Stimulated activated naive CD8-positive, alpha-beta T cell treated with anti-CD3 and anti-CD28 coated beads, Interleukin-15, amount 100 ng/mL, for 72 hours (primary cell): ENCODE measurements around the gene CTR9.

ENCODE experiments used
- ATAC-seq: fragments of 150-1000 bp; cut with Tn5 transposase; 2 replicates; pipeline ENCODE4 v1.10.0; 2021; ENCODE audit warnings: mild to moderate bottlenecking, moderate library complexity
- DNase-seq, 2 donors: peaks; one replicate each; pipeline ENCODE4 v3.0.0; 2021 to 2022
- H3K27ac Mint-ChIP-seq, 2 donors: one replicate each; pipeline ENCODE4 v1.8.0; 2022; ENCODE audit warnings: mild to moderate bottlenecking in 2 of 2, mixed read lengths in 2 of 2, moderate library complexity in 2 of 2
- H3K27me3 Mint-ChIP-seq: one replicate; pipeline ENCODE4 v1.8.0; 2022; ENCODE audit warnings: mixed read lengths
- H3K4me1 Mint-ChIP-seq: one replicate; pipeline ENCODE4 v1.8.0; 2022; ENCODE audit warnings: mild to moderate bottlenecking, mixed read lengths
- H3K4me3 Mint-ChIP-seq, 2 donors: one replicate each; pipeline ENCODE4 v1.8.0; 2022; ENCODE audit warnings: mild to moderate bottlenecking in 2 of 2, mixed read lengths in 2 of 2, moderate library complexity in 1 of 2
- H3K9me3 Mint-ChIP-seq, 2 donors: one replicate each; pipeline ENCODE4 v1.8.0; 2022; ENCODE audit warnings: mixed read lengths in 2 of 2

Gene CTR9

DNA sequence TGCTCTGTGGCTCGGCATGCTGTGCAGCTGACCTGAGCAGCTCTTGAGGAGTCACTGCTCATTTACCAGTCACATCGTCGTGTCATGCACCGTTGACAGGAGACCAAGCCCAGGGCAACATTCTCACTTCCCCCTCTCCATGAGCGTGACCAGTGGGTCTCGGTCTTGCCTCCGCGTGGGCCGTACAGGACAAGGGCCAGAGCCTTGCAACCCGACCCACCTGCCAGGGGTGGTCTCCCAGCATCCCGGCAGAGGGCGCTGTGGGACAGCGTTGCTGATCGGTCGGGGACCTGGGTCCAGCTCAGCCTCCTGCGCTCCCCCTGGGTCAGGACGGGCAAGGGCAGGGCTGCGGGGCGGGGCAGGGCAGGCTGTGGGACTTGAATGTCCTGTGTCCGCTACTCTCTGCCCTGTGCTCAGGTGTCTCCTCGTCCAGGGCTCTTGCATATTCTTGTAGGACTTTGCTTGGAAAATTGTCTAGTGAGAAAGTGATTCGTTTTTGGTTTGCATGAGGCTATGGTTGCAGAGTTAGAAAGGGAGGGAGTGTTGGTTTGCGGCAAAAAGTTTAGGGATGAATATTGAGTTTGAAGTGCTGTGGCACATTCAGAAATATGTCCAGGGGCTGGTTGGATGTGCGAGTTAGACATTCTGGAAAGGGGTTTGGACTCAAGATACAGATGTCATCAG is 41.5 kb downstream of the CTR9 start:
- ATAC-seq, result peak; percentile 94
- H3K4me1 Mint-ChIP-seq, result peaks cover 30% of the 10 kb centered on the region
- DNase-seq, result peak; percentile 84 to 86
- H3K9me3 Mint-ChIP-seq, result no peaks in the 10 kb centered on the region
- H3K4me3 Mint-ChIP-seq, result peak overlapping the region; percentile 1 to 24
- H3K27ac Mint-ChIP-seq, result peak overlapping the region in 1 of 2 donors; percentile 3
- H3K27me3 Mint-ChIP-seq, result peaks cover 9% of the 10 kb centered on the region

DNA sequence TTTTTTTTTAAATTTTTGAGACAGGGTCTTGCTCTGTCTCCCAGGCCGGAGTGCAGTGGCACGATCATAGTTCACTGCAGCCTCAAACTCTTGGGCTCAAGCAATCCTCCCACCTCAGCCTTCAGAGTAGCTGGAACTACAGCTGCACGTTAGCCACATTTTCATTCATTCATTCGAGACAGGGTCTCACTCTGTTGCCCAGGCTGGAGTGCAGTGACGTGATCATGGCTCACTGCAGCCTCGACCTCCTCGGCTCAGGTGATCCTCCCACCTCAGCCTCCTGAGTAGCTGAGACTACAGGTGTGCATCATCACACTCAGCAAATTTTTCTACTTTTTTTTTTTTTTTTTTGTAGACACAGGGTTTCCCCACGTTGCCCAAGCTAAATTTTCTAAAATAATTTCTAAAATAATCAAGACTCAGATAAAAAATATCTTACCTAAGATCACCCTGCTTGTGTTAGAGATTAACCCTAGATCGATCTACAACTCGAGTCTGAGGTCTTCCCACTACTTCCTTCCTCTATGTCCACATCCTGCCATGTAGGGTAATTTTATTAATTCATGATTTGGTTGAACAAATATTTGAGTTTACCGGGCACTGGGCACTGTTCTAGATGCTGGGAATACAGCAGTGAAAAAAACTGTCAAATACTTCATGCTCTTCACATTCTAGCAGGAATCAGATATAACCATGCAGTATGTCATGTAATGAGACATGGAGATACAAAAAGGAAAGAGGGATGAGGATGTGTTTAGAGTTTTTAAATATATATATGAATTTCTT is 42.6 kb downstream of the CTR9 start:
- DNase-seq (no peak), ATAC-seq (no peak)
- Mint-ChIP-seq H3K27me3 (peaks cover 9% of the 10 kb centered on the region), H3K4me3 (no peak overlapping the region), H3K9me3 (no peaks in the 10 kb centered on the region), H3K27ac (no peak overlapping the region), H3K4me1 (peaks cover 41% of the 10 kb centered on the region)

DNA sequence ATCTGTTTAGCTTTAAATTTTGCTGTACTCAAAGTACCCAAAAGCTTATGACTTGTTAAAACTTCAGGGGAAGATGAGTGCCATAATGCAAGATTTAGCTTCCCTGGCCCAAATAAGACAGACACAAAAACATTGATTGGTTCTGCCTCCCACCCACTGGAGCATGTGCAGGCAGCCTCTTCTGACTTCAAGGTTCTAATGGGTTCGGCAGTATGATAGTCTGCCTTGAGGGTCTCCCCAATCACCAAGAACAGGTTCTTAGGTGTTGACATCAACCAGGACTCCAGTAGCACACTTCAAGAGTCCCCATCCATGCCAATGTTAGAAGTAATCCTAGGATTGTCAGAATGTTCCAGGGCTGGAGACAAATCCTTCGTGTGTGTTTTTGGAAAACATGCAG is 45.1 kb downstream of the CTR9 start:
- Mint-ChIP-seq H3K27me3 (peaks cover 9% of the 10 kb centered on the region), H3K27ac (peak overlapping the region in 1 of 2 donors; percentile 38), H3K4me1 (peaks cover 66% of the 10 kb centered on the region), H3K9me3 (no peaks in the 10 kb centered on the region), H3K4me3 (no peak overlapping the region)
- DNase-seq (no peak), ATAC-seq (no peak)

DNA sequence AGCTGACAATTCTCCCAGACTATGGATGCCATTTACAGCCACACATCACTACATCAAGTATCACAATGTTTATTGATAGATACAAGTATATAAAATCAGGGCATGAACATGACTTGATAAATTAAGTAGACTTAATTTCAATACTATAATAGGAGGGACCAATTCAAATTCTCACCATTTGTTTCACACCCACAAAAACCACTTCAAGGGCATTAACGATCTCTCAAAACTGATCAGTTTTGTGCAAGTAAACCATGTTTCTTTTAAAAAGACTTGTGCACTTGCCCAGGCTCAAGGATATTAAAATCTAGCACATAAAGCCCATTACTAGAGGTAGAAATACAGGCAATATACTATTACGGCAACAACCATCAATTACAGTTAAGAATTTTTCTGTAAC is 46.0 kb downstream of the CTR9 start:
- Mint-ChIP-seq H3K27me3 (peaks cover 9% of the 10 kb centered on the region), H3K27ac (no peak overlapping the region)

DNA sequence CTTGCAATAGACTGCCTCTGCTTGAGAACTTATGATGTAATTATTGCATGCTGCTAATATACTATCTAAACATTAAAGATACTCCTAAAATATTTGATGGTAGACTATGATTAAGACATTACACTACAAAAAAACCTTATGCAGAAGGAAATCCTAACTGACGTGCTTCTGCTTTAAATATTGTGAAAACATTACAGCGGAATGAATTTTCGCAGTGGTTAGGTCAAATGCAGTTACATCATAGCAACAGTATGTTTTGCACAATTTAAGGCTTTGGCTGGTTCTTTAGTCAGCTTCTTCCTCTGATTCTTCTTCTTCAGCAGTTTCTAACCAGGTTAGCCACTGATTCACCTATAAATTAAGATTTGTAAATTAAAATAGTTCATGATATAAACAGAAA is 46.5 kb downstream of the CTR9 start:
- DNase-seq (no peak), ATAC-seq (no peak)
- Mint-ChIP-seq H3K9me3 (no peaks in the 10 kb centered on the region), H3K27me3 (peaks cover 7% of the 10 kb centered on the region), H3K4me1 (peaks cover 74% of the 10 kb centered on the region), H3K27ac (no peak overlapping the region), H3K4me3 (no peak overlapping the region)

More for the DNA sequence above, 46.0 kb downstream of the CTR9 start:
- no peak for DNase-seq
- no peak for ATAC-seq
- H3K9me3 Mint-ChIP-seq, result no peaks in the 10 kb centered on the region
- no peak overlapping the region for H3K4me3 Mint-ChIP-seq
- H3K4me1 Mint-ChIP-seq, result peaks cover 74% of the 10 kb centered on the region

DNA sequence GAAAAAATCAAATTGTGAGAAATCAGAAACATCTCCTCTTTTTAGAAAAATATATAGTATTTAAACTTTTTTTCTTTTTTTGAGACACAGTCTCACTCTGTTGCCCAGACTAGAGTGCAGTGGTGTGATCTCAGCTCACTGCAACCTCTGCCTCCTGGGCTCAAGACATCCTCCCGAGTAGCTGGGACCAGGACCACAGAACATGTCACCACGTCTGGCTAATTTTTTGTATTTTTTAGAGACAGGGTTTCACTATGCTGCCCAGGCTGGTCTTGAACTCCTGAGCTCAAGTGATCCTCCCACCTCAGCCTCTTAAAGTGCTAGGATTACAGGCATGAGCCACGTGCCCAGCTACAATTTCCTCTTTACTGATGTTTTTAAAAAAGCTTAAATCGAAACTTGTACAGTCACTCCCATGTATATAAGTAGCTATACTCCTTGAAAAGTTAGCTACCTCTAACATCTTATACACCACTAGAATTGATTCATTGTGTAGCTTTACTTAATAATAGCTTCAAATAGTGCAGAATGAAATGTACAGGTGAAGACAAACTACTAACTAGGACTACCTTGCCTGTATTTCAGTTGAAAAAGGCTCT is 47.4 kb downstream of the CTR9 start:
- ATAC-seq (no peak), DNase-seq (no peak)
- no peaks in the 10 kb centered on the region for H3K27me3 Mint-ChIP-seq
- peak overlapping the region in 1 of 2 donors; percentile 42 for H3K27ac Mint-ChIP-seq
- H3K9me3 Mint-ChIP-seq, result no peaks in the 10 kb centered on the region
- peaks cover 75% of the 10 kb centered on the region for H3K4me1 Mint-ChIP-seq
- peak overlapping the region in 1 of 2 donors; percentile 44 for H3K4me3 Mint-ChIP-seq

DNA sequence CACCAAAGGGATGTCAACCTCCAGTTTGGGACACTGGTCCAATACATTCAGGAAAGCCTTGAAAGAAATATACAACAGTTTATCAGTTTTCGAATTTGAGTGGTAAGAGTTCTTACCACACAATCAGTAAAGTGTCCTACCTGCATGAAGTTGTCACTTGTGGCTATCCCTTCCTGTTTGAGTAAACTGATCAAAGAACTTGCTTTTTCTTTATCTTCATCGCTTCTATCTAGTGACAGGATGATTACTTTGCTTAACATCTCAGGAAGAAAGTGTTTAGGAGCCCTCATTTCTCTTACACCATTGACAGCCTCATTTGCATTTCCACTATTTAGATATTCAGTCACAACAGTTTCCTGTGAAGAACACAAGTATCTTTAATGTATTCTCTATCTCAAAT is 49.2 kb downstream of the CTR9 start:
- peak overlapping the region in 1 of 2 donors; percentile 26 for H3K4me3 Mint-ChIP-seq
- H3K27ac Mint-ChIP-seq, result peak overlapping the region; percentile 38 to 80
- ATAC-seq (no peak), DNase-seq (no peak)
- H3K27me3 Mint-ChIP-seq, result no peaks in the 10 kb centered on the region
- no peaks in the 10 kb centered on the region for H3K9me3 Mint-ChIP-seq
- peaks cover 88% of the 10 kb centered on the region for H3K4me1 Mint-ChIP-seq

DNA sequence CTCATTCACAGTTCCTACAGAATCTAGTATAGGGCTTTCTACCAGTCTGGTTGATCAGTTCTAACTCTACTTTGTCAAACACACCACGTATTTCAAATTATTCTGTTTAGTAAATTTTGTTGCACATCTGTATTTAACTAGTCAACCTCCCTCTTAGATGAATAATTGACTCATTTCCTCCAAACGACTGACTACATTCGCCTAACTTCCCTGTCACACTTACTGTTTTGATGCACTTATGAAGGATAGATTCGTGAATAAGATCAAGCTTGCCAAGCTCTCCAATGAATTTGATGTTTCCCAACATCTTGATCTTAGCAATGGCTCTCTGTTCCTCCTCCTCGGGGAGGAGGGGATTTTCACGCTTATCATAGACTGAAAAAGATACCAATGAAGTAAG is 52.6 kb downstream of the CTR9 start:
- Mint-ChIP-seq H3K9me3 (no peaks in the 10 kb centered on the region), H3K4me1 (peaks cover 92% of the 10 kb centered on the region), H3K27ac (peak overlapping the region; percentile 6 to 57), H3K27me3 (no peaks in the 10 kb centered on the region), H3K4me3 (peak overlapping the region in 1 of 2 donors; percentile 40)
- DNase-seq (no peak), ATAC-seq (no peak)

DNA sequence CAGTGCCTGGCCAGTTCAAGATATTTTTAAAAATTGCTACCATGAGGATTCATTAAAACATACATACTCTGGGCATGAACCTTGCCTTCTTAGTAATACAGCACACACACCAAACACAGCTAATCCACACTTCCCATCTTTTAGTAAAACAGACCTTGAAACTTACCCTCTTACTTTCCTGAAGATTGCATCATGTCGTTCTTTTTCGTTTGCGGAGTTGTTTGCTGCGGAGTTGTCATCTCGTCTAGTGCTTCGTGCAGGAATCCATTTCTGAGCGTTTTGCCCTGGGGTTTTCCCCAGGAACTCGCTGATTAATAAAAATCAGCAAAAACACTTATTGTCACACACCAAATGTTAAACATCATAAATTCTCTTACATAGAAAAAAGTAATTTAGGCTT is 54.7 kb downstream of the CTR9 start:
- ATAC-seq, result no peak
- DNase-seq, result no peak
- H3K4me1 Mint-ChIP-seq, result peaks cover 86% of the 10 kb centered on the region
- no peaks in the 10 kb centered on the region for H3K27me3 Mint-ChIP-seq
- H3K27ac Mint-ChIP-seq, result peak overlapping the region; percentile 61 to 66
- no peaks in the 10 kb centered on the region for H3K9me3 Mint-ChIP-seq
- H3K4me3 Mint-ChIP-seq, result peak overlapping the region; percentile 95 to 96

DNA sequence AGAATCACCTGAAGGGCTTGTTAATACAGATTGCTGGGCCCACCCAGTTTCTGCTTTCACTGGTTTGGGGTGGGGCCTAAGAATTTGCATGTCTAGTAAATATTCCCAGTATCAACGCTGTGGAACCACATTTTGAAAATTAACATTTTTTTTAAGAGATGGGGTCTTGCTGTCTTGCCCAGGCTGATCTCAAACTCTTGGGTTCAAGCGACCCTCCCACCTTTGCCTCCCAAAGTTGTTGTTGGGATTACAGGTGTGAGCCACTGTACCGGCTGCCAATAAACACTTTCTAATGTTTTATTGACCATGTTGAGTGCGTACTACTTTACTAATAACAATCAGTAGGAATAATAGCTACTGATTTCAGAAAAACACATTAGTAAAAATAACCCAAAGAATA is 55.2 kb downstream of the CTR9 start:
- H3K4me3 Mint-ChIP-seq, result peak overlapping the region; percentile 95 to 96
- H3K4me1 Mint-ChIP-seq, result peaks cover 82% of the 10 kb centered on the region
- no peak for ATAC-seq
- H3K9me3 Mint-ChIP-seq, result no peaks in the 10 kb centered on the region
- H3K27me3 Mint-ChIP-seq, result no peaks in the 10 kb centered on the region
- H3K27ac Mint-ChIP-seq, result peak overlapping the region; percentile 66 to 100
- no peak for DNase-seq

DNA sequence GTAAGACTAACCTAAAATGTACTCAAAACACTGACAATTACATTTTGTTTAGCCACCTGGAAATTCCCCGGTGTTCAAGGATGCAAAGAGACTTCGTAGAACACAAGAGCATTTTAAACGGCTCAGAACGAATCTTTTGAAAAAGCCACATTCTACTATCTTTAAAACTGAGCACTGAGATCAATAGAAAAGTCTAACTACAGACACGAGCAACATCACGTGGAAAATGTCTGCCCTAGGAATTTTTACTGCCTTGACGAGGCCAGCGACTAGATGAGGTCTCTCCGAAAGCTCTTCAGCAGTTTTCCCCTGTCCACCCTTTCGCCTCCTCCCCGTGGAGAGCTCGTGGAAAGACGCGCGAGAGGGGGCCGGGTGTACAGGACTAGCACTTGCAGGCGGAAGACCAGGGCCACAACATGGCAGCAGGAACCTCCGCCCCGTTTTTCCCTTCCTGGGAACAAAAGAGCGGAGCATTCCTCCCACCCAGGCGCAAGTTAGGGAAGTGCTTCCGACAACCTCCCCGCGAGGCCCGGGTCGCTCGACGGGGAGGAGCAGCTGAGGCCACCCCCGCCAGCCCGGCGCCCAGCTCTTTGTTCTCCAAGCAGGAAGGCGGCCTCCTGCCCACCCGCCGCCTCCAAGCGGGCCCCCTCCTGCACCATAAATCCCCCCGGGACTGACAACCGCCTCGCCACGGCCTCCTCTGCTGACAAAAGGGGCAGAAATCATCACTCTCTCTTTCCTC is 56.6 kb downstream of the CTR9 start:
- peaks cover 68% of the 10 kb centered on the region for H3K4me1 Mint-ChIP-seq
- ATAC-seq (peak; percentile 1), DNase-seq (peak; percentile 52 to 57)
- H3K27ac Mint-ChIP-seq, result peak overlapping the region; percentile 99 to 100
- no peaks in the 10 kb centered on the region for H3K9me3 Mint-ChIP-seq
- peaks cover 8% of the 10 kb centered on the region for H3K27me3 Mint-ChIP-seq
- peak overlapping the region; percentile 95 to 96 for H3K4me3 Mint-ChIP-seq

DNA sequence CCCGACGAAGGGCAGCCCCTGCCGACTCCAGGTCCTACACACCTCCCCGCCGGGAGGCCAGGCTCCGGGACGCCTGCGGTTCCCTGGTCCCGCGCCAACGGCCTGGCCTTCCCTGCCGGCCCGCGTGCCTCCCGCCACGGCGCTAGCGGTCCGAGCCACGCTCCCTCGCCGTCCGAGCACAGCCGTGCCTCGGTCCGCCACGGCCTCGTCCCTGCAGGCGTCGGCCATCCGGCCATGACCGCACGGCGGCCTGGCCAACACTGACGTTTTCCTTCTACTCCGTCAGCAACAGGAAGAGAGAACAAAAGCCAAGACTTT is 57.1 kb downstream of the CTR9 start:
- peaks cover 66% of the 10 kb centered on the region for H3K4me1 Mint-ChIP-seq
- DNase-seq (no peak), ATAC-seq (peak; percentile 5)
- peak overlapping the region; percentile 95 to 96 for H3K4me3 Mint-ChIP-seq
- H3K9me3 Mint-ChIP-seq, result no peaks in the 10 kb centered on the region
- peaks cover 13% of the 10 kb centered on the region for H3K27me3 Mint-ChIP-seq
- peak overlapping the region; percentile 99 to 100 for H3K27ac Mint-ChIP-seq

DNA sequence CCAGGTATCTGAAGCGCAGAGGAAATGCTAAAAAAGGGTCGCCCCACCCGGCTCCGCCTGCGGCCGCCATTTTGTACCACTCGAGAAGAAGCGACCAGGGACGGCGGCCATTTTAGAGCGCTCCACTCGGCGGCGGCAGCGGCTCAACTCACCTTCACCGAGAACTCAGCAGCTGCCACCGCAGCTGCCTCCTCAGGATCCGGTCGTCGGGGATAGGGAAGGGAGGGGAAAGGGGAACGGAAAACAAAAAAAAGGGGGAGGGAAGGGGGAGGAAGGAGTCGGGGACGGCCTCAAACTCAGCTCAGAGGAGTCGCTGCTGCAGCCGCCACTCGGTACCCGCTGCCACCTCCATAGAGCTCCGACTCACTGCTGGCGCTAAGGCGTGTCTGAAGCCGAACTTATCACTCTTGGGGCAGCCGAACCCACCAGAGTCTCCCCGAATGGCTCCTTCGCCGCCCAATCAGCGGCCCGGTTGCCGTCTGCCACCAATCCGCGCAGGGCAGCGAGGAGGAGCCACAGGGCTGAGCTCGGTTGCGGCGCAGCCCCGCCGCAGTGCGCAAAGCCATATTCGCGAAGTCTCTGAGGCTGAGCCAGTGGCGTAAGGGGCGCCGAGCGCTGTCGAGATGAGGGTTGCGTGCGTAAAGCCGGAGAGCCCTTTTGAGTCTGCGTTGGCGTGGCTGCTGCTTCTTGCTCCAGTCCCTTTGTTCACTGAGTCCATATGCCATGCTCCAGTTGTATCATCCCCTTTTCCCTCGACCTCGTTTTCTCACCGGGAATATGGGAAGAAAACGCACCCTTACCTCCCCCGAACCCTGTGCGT is 57.7 kb downstream of the CTR9 start, which contains the start of gene EIF4G2:
Gene EIF4G2 (minus strand): TSS at position 374 of the 820 bp plus-strand sequence.
- ATAC-seq (peak; percentile 94), DNase-seq (peak; percentile 99)
- Mint-ChIP-seq H3K4me3 (peak within 1 kb of the TSS; percentile 95 to 96), H3K4me1 (peaks cover 61% of the 10 kb centered on the region), H3K9me3 (no peaks in the 10 kb centered on the region), H3K27me3 (peaks cover 14% of the 10 kb centered on the region), H3K27ac (peak within 1 kb of the TSS; percentile 99 to 100)

DNA sequence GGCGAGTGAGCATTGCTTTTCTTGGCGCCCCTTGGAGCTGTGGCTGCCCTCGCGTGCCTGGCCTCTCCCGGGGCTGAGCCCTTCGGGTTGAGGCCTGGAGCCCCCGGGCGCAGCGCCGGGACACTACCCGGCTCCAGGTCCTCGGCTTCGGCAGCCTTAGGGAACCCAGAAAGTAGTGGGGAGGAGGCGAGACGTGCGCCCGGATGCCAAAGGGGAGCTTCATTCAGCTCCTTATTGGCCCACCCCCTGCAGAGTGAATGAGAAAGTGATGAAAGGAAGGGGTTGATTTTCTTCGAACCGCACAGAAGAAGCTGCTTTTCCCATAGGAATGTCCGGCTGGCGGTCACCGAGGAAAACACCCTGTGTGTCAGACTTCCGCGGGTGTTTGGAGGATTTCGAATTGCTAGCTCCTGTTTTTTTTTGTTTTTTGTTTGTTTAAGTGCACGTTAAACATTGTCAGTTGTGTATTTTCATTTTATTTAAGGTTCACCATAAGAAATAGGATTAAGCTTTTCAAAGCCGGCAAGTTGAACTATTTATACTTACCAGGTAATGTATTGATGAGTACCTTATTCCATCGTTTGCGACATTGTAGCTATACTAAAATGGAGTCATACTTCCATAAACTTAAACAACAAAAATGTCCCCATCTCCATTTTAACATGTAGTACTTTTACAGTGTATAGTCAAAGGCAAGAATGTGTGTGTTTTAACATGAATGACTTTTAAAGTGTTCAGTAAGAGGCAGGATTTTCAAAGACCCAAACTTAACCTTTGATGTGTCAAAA is 58.5 kb downstream of the CTR9 start:
- peak overlapping the region; percentile 99 to 100 for H3K27ac Mint-ChIP-seq
- no peaks in the 10 kb centered on the region for H3K9me3 Mint-ChIP-seq
- DNase-seq, result no peak
- peaks cover 14% of the 10 kb centered on the region for H3K27me3 Mint-ChIP-seq
- ATAC-seq, result peak; percentile 32
- H3K4me3 Mint-ChIP-seq, result peak overlapping the region; percentile 95 to 96
- H3K4me1 Mint-ChIP-seq, result peaks cover 60% of the 10 kb centered on the region
